Measurements from ENCODE around the gene FERMT2.
"Not testable (repeated sequence)": the region's sequence is repeated elsewhere in the genome, so short reads cannot be mapped to it uniquely, and the experiment has no call there.

The FERMT2 gene

GRCh38 chr14:52875707-52876106 lies 75.1 kb downstream of the FERMT2 start:
- Mint-ChIP-seq H3K36me3 (ENCODE audit: low read depth) (no peaks in the 10 kb centered on the region), H3K4me1 (ENCODE audit: low read depth) (no peaks in the 10 kb centered on the region), H3K27ac (no peak overlapping the region), H3K4me3 (no peak overlapping the region), H3K27me3 (no peaks in the 10 kb centered on the region), H3K9me3 (no peaks in the 10 kb centered on the region)
- DNase-seq: no peak

- no peaks in the 10 kb centered on the region for H3K27me3 Mint-ChIP-seq
- no peak overlapping the region for H3K4me3 Mint-ChIP-seq
- H3K9me3 Mint-ChIP-seq: no peaks in the 10 kb centered on the region
- no peak for DNase-seq
- no peaks in the 10 kb centered on the region for H3K36me3 Mint-ChIP-seq (ENCODE audit: low read depth)
- no peaks in the 10 kb centered on the region for H3K4me1 Mint-ChIP-seq (ENCODE audit: low read depth)
- no peak overlapping the region for H3K27ac Mint-ChIP-seq
Measured at GRCh38 chr14:52874389-52874788, 76.5 kb downstream of the FERMT2 start.

GRCh38 chr14:52873694-52874093 lies 77.2 kb downstream of the FERMT2 start:
- Mint-ChIP-seq H3K4me3 (no peak overlapping the region), H3K9me3 (no peaks in the 10 kb centered on the region), H3K4me1 (ENCODE audit: low read depth) (no peaks in the 10 kb centered on the region), H3K27ac (no peak overlapping the region), H3K36me3 (ENCODE audit: low read depth) (no peaks in the 10 kb centered on the region), H3K27me3 (no peaks in the 10 kb centered on the region)
- no peak for DNase-seq

GRCh38 chr14:52873065-52873464 lies 77.8 kb downstream of the FERMT2 start:
- Mint-ChIP-seq H3K27me3 (no peaks in the 10 kb centered on the region), H3K9me3 (no peaks in the 10 kb centered on the region), H3K4me1 (ENCODE audit: low read depth) (no peaks in the 10 kb centered on the region), H3K27ac (no peak overlapping the region), H3K4me3 (no peak overlapping the region), H3K36me3 (ENCODE audit: low read depth) (no peaks in the 10 kb centered on the region)
- no peak for DNase-seq

- no peaks in the 10 kb centered on the region for H3K27me3 Mint-ChIP-seq
- H3K4me3 Mint-ChIP-seq: no peak overlapping the region
- no peak overlapping the region for H3K27ac Mint-ChIP-seq
Measured at GRCh38 chr14:52871606-52872005, 79.2 kb downstream of the FERMT2 start.

GRCh38 chr14:52868911-52869618 lies 81.8 kb downstream of the FERMT2 start:
- Mint-ChIP-seq H3K4me1 (ENCODE audit: low read depth) (no peaks in the 10 kb centered on the region), H3K4me3 (no peak overlapping the region), H3K27me3 (no peaks in the 10 kb centered on the region), H3K9me3 (no peaks in the 10 kb centered on the region), H3K36me3 (ENCODE audit: low read depth) (no peaks in the 10 kb centered on the region), H3K27ac (no peak overlapping the region)
- no peak for DNase-seq

More at GRCh38 chr14:52871606-52872005, 79.2 kb downstream of the FERMT2 start:
- no peaks in the 10 kb centered on the region for H3K36me3 Mint-ChIP-seq (ENCODE audit: low read depth)
- H3K4me1 Mint-ChIP-seq (ENCODE audit: low read depth): no peaks in the 10 kb centered on the region
- H3K9me3 Mint-ChIP-seq: no peaks in the 10 kb centered on the region
- DNase-seq: no peak

- H3K27ac Mint-ChIP-seq; H3K4me3 Mint-ChIP-seq; H3K27me3 Mint-ChIP-seq; H3K4me1 Mint-ChIP-seq (ENCODE audit: low read depth); DNase-seq; H3K9me3 Mint-ChIP-seq; H3K36me3 Mint-ChIP-seq (ENCODE audit: low read depth): not testable (repeated sequence)
Measured at GRCh38 chr14:52864893-52865292, 86.0 kb downstream of the FERMT2 start.

GRCh38 chr14:52863334-52863700 lies 87.5 kb downstream of the FERMT2 start:
- no peaks in the 10 kb centered on the region for H3K27me3 Mint-ChIP-seq
- no peaks in the 10 kb centered on the region for H3K9me3 Mint-ChIP-seq
- H3K4me3 Mint-ChIP-seq: no peak overlapping the region
- H3K27ac Mint-ChIP-seq: no peak overlapping the region
- no peaks in the 10 kb centered on the region for H3K4me1 Mint-ChIP-seq (ENCODE audit: low read depth)
- H3K36me3 Mint-ChIP-seq (ENCODE audit: low read depth): no peaks in the 10 kb centered on the region
- DNase-seq: no peak

- H3K4me3 Mint-ChIP-seq: no peak overlapping the region
- H3K4me1 Mint-ChIP-seq (ENCODE audit: low read depth): no peaks in the 10 kb centered on the region
- no peak overlapping the region for H3K27ac Mint-ChIP-seq
- no peaks in the 10 kb centered on the region for H3K27me3 Mint-ChIP-seq
- H3K36me3 Mint-ChIP-seq (ENCODE audit: low read depth): no peaks in the 10 kb centered on the region
- no peaks in the 10 kb centered on the region for H3K9me3 Mint-ChIP-seq
- DNase-seq: no peak
Measured at GRCh38 chr14:52862632-52863333, 88.1 kb downstream of the FERMT2 start.

GRCh38 chr14:52861403-52861802 lies 89.4 kb downstream of the FERMT2 start:
- Mint-ChIP-seq H3K27me3 (no peaks in the 10 kb centered on the region), H3K4me3 (no peak overlapping the region), H3K9me3 (no peaks in the 10 kb centered on the region), H3K4me1 (ENCODE audit: low read depth) (no peaks in the 10 kb centered on the region), H3K36me3 (ENCODE audit: low read depth) (no peaks in the 10 kb centered on the region), H3K27ac (no peak overlapping the region)
- DNase-seq: no peak

- Mint-ChIP-seq H3K4me3 (no peak overlapping the region), H3K4me1 (ENCODE audit: low read depth) (no peaks in the 10 kb centered on the region), H3K9me3 (no peaks in the 10 kb centered on the region), H3K36me3 (ENCODE audit: low read depth) (no peaks in the 10 kb centered on the region), H3K27me3 (no peaks in the 10 kb centered on the region), H3K27ac (no peak overlapping the region)
- DNase-seq: no peak
Measured at GRCh38 chr14:52860910-52861309, 89.9 kb downstream of the FERMT2 start.

- no peaks in the 10 kb centered on the region for H3K27me3 Mint-ChIP-seq
- no peak overlapping the region for H3K27ac Mint-ChIP-seq
- no peaks in the 10 kb centered on the region for H3K36me3 Mint-ChIP-seq (ENCODE audit: low read depth)
- DNase-seq: no peak
- H3K4me1 Mint-ChIP-seq (ENCODE audit: low read depth): no peaks in the 10 kb centered on the region
- no peak overlapping the region for H3K4me3 Mint-ChIP-seq
- no peaks in the 10 kb centered on the region for H3K9me3 Mint-ChIP-seq
Measured at GRCh38 chr14:52860209-52860608, 90.6 kb downstream of the FERMT2 start.

- Mint-ChIP-seq H3K27ac (no peak overlapping the region), H3K4me1 (ENCODE audit: low read depth) (no peaks in the 10 kb centered on the region), H3K4me3 (no peak overlapping the region), H3K36me3 (ENCODE audit: low read depth) (no peaks in the 10 kb centered on the region), H3K27me3 (no peaks in the 10 kb centered on the region), H3K9me3 (no peaks in the 10 kb centered on the region)
- DNase-seq: no peak
Measured at GRCh38 chr14:52856139-52856538, 94.7 kb downstream of the FERMT2 start.

GRCh38 chr14:52853522-52853854 lies 97.4 kb downstream of the FERMT2 start:
- Mint-ChIP-seq H3K4me3 (no peak overlapping the region), H3K4me1 (ENCODE audit: low read depth) (no peaks in the 10 kb centered on the region), H3K27ac (no peak overlapping the region), H3K36me3 (ENCODE audit: low read depth) (no peaks in the 10 kb centered on the region), H3K27me3 (no peaks in the 10 kb centered on the region), H3K9me3 (no peaks in the 10 kb centered on the region)
- no peak for DNase-seq

- H3K36me3 Mint-ChIP-seq (ENCODE audit: low read depth): no peaks in the 10 kb centered on the region
- no peak overlapping the region for H3K4me3 Mint-ChIP-seq
- no peaks in the 10 kb centered on the region for H3K4me1 Mint-ChIP-seq (ENCODE audit: low read depth)
- H3K9me3 Mint-ChIP-seq: no peaks in the 10 kb centered on the region
- no peak for DNase-seq
- H3K27me3 Mint-ChIP-seq: no peaks in the 10 kb centered on the region
- no peak overlapping the region for H3K27ac Mint-ChIP-seq
Measured at GRCh38 chr14:52852810-52853521, 97.9 kb downstream of the FERMT2 start.

Data from activated T-cell treated with anti-CD3 and anti-CD28 coated beads, Interleukin-2, amount 50 U/mL, for 24 hours (primary cell).